ENCODE data around the gene UMOD.

The UMOD gene

GRCh38 chr16:20364051-20364450 lies 11.5 kb upstream of the UMOD start:
- no peak for DNase-seq (ENCODE audit: low read depth in 2 of 2)

GRCh38 chr16:20363191-20363590 lies 10.7 kb upstream of the UMOD start:
- DNase-seq (ENCODE audit: low read depth in 2 of 2), result no peak

- no peak for DNase-seq (ENCODE audit: low read depth in 2 of 2)
Measured at GRCh38 chr16:20359997-20360396, 7.5 kb upstream of the UMOD start.

- no peak for DNase-seq (ENCODE audit: low read depth in 2 of 2)
Measured at GRCh38 chr16:20355114-20355782, 2.7 kb upstream of the UMOD start.

- DNase-seq (ENCODE audit: low read depth in 2 of 2), result no peak
Measured at GRCh38 chr16:20353379-20353778, 864 bp upstream of the UMOD start.

- DNase-seq (ENCODE audit: low read depth in 2 of 2), result no peak
Measured at GRCh38 chr16:20349615-20350014, 2.9 kb downstream of the UMOD start.

GRCh38 chr16:20348365-20349185 lies 3.9 kb downstream of the UMOD start:
- DNase-seq (ENCODE audit: low read depth in 2 of 2), result no peak

- no peak for DNase-seq (ENCODE audit: low read depth in 2 of 2)
Measured at GRCh38 chr16:20347666-20348364, 4.7 kb downstream of the UMOD start.

- no peak for DNase-seq (ENCODE audit: low read depth in 2 of 2)
Measured at GRCh38 chr16:20344611-20345010, 7.9 kb downstream of the UMOD start.

GRCh38 chr16:20339744-20340143 lies 12.8 kb downstream of the UMOD start:
- no peak for DNase-seq (ENCODE audit: low read depth in 2 of 2)

GRCh38 chr16:20336955-20337354 lies 15.6 kb downstream of the UMOD start:
- no peak for DNase-seq (ENCODE audit: low read depth in 2 of 2)

GRCh38 chr16:20334396-20334795 lies 18.1 kb downstream of the UMOD start:
- no peak for DNase-seq (ENCODE audit: low read depth in 2 of 2)

- DNase-seq (ENCODE audit: low read depth in 2 of 2), result no peak
Measured at GRCh38 chr16:20333120-20333519, 19.4 kb downstream of the UMOD start.

- DNase-seq (ENCODE audit: low read depth in 2 of 2), result no peak
Measured at GRCh38 chr16:20332411-20332810, 20.1 kb downstream of the UMOD start.

- no peak for DNase-seq (ENCODE audit: low read depth in 2 of 2)
Measured at GRCh38 chr16:20331635-20332034, 20.9 kb downstream of the UMOD start.

- DNase-seq (ENCODE audit: low read depth in 2 of 2), result no peak
Measured at GRCh38 chr16:20329392-20330138, 22.9 kb downstream of the UMOD start.

GRCh38 chr16:20327444-20328041 lies 25.0 kb downstream of the UMOD start, which contains the start of gene GP2:
TSS of gene GP2 (minus strand) at chr16:20327513. CDS start at chr16:20326431, 1,082 bp downstream.
- no peak for DNase-seq (ENCODE audit: low read depth in 2 of 2)

- DNase-seq (ENCODE audit: low read depth in 2 of 2), result no peak
Measured at GRCh38 chr16:20326321-20326720, 26.2 kb downstream of the UMOD start.

GRCh38 chr16:20325005-20325404 lies 27.5 kb downstream of the UMOD start:
- DNase-seq (ENCODE audit: low read depth in 2 of 2), result no peak

GRCh38 chr16:20323591-20324117 lies 28.9 kb downstream of the UMOD start:
- no peak for DNase-seq (ENCODE audit: low read depth in 2 of 2)

GRCh38 chr16:20322696-20323095 lies 29.8 kb downstream of the UMOD start:
- no peak for DNase-seq (ENCODE audit: low read depth in 2 of 2)

Measured in stimulated activated CD4-positive, alpha-beta T cell treated with anti-CD3 and anti-CD28 coated beads, Interleukin-4, amount 100 ng/mL, for 48 hours (primary cell).